SIG-M5 treated with dmso at 0.1 percent for 504 hours (cell line): ENCODE measurements around the gene GABRG3.
"Not testable (repeated sequence)": the region's sequence is repeated elsewhere in the genome, so short reads cannot be mapped to it uniquely, and the experiment has no call there.

Experiments used
- DNase-seq: peaks from one replicate; lab custom pipeline; 2025; ENCODE audit not compliant: unreplicated experiment; lab: John Stamatoyannopoulos, UW

GABRG3 gene

DNA sequence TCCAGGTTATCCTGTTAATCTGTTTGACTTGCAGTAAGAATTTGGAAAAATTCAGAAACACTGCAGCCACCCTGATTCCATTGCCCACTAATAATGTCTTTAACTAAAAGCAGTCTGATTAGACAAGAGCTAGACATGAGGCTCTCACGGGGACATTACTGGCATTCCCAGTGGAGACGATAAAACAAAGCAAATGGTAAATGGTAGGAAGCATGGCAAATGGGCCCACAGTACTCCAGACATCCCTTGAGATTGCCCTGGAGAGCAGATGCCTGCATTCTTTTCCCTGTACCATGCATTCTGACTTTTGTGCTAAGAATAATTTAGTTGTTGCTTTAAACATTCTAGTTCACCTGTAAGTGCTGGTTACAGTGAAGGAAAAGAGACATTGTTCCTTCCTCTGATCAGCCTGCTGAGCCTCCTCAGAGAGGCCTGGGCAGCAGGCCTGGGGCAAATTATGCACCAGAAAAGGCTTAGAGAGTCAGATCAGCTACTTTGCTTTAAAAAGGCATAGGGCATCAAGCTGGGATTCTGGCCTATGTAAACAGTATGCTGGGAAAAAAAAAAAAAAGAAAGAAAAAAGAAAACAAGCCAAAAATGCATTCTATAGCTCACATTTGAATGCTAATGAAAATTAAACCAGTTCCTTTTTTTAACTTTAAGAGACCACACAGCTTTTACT lies 204.6 kb downstream of the GABRG3 start:
- no peak for DNase-seq

GRCh38 chr15:27176785-27177406 lies 205.9 kb downstream of the GABRG3 start:
- no peak for DNase-seq

DNA sequence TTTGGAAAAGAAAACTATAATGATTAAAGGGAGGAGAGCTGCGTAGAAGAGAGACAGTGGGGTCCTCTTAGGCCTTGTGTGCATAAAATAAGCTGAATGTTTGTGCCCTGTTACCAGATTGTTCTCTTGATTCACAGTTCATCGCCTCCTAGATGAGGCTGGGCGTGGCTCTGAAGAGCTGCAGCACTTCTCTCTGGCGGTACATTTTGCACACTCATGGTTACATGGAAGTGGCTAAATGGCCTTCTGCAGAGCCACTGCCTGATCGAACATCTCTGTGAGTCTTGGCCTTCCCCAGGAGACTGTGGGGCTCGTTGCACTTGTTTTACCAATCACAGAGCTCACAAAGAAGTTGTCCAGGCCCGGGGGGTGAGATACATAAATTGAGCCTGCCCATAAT lies 208.8 kb downstream of the GABRG3 start:
- no peak for DNase-seq

- no peak for DNase-seq
Measured at GRCh38 chr15:27182561-27183110, 211.7 kb downstream of the GABRG3 start.

- DNase-seq = no peak
Measured at GRCh38 chr15:27183201-27183600, 212.2 kb downstream of the GABRG3 start.

GRCh38 chr15:27191515-27191914 lies 220.5 kb downstream of the GABRG3 start:
- not testable (repeated sequence) for DNase-seq

DNA sequence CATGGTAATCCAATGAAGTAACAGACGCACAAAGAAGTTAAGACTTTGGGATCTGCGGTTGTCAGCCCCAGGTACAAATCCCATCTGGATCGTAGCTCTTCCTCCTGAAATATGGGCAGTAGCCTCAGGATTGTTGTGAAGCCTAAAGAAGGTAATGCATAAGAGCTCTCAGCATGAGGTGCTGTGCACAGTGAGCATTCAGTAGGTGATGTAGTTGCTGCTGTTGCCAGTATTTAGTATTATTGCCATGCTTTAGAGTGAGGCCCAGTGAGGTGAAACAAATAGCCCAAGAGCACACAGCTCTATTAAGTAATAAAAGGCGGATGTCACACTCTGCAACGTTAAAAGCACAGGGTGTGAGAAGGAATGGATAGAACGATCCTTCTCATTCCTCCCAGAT lies 225.7 kb downstream of the GABRG3 start:
- no peak for DNase-seq

- DNase-seq = no peak
Measured at GRCh38 chr15:27201425-27201824, 230.4 kb downstream of the GABRG3 start.

DNA sequence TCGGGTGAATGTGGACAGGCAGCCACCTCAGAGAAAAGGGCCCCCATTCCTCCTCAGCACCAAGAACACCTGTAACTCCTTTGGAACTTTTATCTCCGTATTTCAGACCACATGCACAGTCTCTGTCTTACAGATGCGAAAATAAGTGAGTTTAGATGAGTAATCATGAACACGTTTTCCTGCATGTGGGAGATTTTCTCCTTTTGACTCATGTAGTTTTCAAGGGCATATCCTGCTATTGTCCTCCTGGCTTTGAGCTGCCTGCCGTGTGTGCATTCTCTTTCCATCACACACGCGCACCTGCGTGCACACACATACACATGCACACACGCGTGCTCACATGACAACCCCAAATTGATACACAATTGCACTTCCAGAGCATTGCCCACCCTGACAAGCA lies 239.2 kb downstream of the GABRG3 start:
- DNase-seq = no peak

GRCh38 chr15:27214032-27214431 lies 243.1 kb downstream of the GABRG3 start:
- DNase-seq = no peak

GRCh38 chr15:27214961-27215360 lies 244.0 kb downstream of the GABRG3 start:
- DNase-seq = no peak

DNA sequence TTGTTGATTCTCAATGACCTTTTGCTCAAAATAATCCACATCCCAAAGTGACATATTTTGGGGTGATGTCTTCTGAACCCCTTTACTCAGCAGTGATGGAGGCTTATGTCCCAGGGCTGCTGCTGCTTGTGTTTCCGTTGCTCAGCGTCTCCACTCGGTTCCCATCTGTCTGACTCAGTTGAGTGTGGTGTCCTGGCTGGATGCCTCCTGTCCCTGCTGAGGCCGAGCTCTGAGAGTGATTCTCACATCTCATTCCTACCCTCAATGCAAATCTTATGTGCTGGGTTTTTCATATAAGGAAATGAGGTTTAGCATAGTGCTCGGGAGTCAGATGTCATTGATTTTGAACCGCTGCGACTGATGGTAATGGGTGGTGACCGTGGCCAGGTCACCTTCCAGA lies 247.4 kb downstream of the GABRG3 start:
- no peak for DNase-seq

- DNase-seq = no peak
Measured at GRCh38 chr15:27219636-27220035, 248.7 kb downstream of the GABRG3 start.

- DNase-seq = no peak
Measured at GRCh38 chr15:27220199-27220598, 249.2 kb downstream of the GABRG3 start.

DNA sequence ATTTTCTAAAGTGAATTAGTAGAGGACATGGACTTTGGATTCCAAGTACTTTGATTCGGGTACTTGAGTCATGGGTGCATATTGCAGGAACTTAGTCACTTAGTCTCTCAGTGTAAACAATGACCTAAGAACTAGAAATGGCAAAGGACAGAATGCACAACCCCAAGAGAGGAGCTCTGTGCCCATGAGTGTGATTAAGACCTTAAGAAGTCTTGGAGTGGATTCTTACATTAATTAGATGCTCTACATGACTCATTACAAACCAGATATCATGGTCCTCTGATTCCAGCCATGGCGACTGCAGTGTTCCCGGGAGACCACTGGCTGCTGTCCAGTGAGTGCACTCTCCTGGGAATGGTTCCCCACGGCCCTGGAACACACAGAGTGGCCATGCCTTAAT lies 251.5 kb downstream of the GABRG3 start:
- no peak for DNase-seq

DNA sequence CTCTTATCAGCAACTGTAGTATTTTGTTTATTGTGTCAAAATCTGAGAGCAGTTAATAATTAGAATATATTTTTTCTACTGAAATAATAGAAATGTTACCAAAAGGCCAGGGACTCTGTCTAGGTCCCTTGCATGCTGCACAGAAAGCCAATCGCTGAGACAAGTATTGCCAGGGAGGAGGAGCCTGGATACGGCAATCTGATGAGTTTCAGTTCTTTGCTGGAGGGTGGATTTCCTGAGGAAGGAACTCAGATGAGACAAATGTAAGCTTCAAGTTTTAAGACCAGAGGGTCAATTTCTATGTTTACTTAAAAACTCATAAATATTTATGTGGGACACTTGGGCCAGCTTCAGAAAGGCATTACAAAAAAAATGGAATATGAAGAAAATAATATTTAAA lies 252.2 kb downstream of the GABRG3 start:
- no peak for DNase-seq

DNA sequence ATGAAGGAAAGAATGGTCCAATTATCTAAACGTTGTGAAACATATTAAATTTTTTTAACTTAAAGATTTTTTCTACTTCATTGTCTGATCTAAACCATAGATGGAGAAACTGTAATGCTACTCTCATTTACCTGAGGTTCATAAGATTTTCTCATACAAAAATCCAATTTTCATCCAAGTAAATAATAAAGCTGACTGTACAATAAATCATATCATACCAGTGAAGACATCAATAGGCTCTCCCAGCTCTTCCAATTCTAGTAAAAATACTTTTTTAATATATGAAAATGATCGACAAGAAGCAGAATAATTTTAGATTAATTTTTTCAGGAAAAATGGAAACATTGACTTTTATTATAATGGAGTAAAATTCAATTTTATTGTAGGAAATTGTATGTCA lies 260.8 kb downstream of the GABRG3 start:
- DNase-seq = no peak

GRCh38 chr15:27232876-27233275 lies 261.9 kb downstream of the GABRG3 start:
- DNase-seq = no peak

DNA sequence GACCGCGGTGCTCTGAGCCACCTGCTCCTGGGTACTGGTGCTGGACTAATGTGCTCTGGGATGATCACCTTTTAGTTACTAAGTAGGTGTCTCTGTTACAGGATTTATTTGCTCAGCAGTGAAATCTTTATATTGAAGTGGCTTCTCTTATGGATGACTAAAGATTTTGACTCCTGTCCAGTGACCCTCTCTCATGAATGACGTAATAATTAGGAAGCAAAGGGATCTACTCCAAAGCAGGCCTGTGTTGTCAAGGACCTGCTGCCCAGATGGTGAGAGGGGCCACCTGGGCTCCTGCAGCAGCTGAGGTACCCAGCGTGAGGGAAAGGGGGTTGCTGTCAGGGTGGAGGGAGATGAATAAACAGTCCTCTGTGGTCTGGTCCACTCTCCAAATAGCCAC lies 263.6 kb downstream of the GABRG3 start:
- no peak for DNase-seq

DNA sequence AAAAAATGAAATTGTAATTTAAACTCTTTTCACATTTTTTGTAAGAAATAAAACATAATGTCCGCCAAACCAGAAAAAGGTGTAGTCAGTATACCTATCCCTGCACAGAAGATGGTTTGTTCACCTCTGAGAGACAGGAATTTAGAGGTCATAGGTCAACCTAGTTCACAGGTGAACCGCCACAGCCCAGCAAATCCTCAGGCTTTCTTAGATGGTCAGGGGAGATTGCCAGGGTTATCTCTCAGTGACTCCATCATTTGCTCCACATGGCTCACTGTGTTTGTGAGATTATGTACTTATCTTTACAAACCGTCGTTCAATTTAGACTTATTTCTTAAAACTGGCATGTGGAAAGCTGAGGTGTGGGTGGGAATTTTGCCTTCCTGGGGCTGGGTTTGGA lies 264.2 kb downstream of the GABRG3 start:
- DNase-seq = no peak

DNA sequence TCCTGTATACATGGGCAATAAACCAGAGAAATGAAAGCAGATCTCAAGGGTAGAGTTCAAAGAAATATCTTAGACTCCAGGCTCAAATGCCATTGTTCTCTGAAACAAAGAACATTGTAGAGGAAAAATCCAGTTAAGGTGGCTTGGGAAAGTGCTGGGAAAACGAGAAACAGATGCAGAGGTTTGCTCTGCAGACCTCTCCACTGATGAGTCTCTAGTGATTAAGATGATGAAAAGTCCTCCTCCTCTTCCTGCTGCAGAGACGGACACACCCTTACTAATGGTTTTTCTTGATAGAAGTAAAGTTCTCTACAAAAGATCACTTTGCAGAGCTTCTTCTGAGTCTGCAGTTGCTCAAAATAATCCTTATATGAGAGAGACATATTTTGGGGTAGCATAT lies 264.7 kb downstream of the GABRG3 start:
- no peak for DNase-seq

DNA sequence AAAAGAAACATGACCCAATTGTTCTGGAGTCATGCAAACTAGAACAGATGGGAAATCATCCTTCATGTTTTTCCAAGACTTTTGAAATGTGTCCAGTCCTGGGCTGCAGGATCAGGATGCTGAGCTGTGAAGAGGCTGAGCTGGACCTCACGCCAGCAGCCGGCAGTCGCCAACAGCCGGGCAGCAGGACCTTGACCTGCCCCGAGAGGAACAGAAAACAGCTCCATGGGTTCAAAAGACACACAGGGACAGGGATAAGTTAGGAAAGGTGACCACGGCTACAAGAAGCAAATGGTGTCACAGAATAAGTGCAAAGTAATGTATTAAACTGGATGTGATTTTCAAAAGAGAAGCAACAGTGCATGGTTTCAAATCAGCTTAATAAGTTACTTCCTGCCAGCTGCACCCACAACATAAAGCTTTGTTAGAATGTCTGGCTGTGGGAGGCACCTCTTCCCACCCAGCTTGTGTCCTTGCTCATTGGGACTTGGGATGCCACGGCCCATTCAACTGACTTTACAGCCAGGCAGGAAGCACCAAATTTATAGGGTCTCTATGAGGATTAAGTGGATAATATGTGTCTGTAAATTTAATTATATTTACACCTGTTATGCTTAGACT lies 266.4 kb downstream of the GABRG3 start:
- DNase-seq = no peak
